ENCODE measurements around the gene POLR2C.

GRCh38 chr16:57471209-57471608, 8.7 kb downstream of the POLR2C start:
- TF ChIP-seq CTCF (IDR thresholded peaks at IDR 0.05), result no peak
- no peak for TF ChIP-seq EP300 (IDR thresholded peaks at IDR 0.05)
- TF ChIP-seq POLR2A (IDR thresholded peaks at IDR 0.05), result no peak

All from upper lobe of left lung (tissue), 4 donors.